Measurements from ENCODE around the gene NCOA6. TPM values are rescaled to one million over a fixed set of nuclear protein-coding genes. Genes with fewer than 3 reads are reported as not detected.

NCOA6 gene
- total RNA-seq, 1 donor from 2014 or later = 14.0 TPM

DNA sequence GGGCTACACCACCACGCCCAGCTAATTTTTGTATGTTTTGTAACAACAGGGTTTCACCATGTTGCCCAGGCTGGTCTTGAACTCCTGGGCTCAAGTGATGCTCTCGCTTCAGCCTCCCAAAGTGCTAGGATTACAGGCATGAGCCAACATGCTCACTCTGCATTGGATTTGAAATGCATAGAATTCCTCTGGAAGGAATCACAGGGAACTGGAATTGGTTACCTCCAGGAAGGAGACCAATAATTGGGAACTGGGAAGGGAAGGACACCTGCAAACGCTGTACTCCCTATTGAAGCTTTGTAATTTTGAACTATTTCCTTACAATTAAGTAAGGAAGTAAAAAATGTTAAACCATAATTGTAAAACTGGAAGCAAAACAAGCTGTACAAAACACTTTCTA, 133.6 kb downstream of the NCOA6 start:
- Histone ChIP-seq H3K27ac (replicated peaks) (no peak overlapping the region), H3K4me3 (no peak overlapping the region), H3K4me1 (peaks cover 8% of the 10 kb centered on the region), H3K9me3 (replicated peaks) (no peaks in the 10 kb centered on the region), H3K36me3 (no peaks in the 10 kb centered on the region), H3K27me3 (ENCODE audit: low read depth) (no peaks in the 10 kb centered on the region)
- intact Hi-C loops (cut with micrococcal nuclease) = no loop called here
- DNase-seq = no peak
- TF ChIP-seq, protein P1, sequence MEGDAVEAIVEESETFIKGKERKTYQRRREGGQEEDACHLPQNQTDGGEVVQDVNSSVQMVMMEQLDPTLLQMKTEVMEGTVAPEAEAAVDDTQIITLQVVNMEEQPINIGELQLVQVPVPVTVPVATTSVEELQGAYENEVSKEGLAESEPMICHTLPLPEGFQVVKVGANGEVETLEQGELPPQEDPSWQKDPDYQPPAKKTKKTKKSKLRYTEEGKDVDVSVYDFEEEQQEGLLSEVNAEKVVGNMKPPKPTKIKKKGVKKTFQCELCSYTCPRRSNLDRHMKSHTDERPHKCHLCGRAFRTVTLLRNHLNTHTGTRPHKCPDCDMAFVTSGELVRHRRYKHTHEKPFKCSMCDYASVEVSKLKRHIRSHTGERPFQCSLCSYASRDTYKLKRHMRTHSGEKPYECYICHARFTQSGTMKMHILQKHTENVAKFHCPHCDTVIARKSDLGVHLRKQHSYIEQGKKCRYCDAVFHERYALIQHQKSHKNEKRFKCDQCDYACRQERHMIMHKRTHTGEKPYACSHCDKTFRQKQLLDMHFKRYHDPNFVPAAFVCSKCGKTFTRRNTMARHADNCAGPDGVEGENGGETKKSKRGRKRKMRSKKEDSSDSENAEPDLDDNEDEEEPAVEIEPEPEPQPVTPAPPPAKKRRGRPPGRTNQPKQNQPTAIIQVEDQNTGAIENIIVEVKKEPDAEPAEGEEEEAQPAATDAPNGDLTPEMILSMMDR (IDR thresholded peaks at IDR 0.05; ENCODE audit: borderline replicate concordance) = no peak

DNA sequence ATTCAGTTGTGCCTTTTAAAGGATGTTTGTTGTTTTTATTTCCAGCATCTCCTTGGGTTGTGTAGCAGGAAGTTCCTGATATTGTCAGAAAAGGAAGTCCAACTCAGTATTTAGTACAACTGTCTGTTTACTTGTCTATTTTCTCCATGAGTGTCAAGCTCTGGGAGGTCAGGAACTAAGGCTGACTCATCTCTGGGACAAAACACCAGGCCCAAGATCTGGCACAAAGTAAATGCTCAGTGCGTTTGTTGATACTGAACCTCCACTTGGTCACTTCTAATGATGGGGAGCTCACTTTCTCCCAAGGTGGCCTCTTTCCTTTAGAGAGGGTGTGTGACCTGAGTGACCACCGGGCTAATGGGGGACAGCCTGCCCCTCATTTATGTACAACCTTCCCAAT, 136.0 kb downstream of the NCOA6 start:
- Histone ChIP-seq H3K4me1 (peaks cover 8% of the 10 kb centered on the region), H3K27me3 (ENCODE audit: low read depth) (no peaks in the 10 kb centered on the region), H3K36me3 (no peaks in the 10 kb centered on the region), H3K27ac (replicated peaks) (no peak overlapping the region), H3K9me3 (replicated peaks) (no peaks in the 10 kb centered on the region), H3K4me3 (no peak overlapping the region)
- TF ChIP-seq, protein P1 (IDR thresholded peaks at IDR 0.05; ENCODE audit: borderline replicate concordance) = no peak
- DNase-seq = no peak
- intact Hi-C loops (cut with micrococcal nuclease) = no loop called here

DNA sequence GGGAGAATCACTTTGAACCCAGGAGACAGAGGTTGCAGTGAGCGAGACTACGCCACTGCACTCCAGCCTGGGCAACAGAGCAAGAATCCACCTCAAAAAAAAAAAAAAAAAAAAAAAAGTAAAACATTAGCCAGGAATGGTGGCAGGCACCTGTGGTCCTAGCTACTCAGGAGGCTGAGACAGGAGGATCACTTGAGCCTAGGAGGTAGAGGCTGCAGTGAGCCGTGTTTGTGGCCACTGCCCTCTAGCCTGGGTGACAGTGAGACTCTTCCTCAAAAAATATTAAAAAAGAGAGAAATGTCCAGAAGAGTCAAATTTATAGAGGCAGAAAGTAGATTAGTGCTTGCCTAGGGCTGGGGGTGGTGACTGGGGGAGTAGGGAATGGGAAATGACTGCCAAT, 141.8 kb downstream of the NCOA6 start:
- Histone ChIP-seq H3K36me3 (no peaks in the 10 kb centered on the region), H3K4me3 (no peak overlapping the region), H3K27me3 (ENCODE audit: low read depth) (no peaks in the 10 kb centered on the region), H3K9me3 (replicated peaks) (no peaks in the 10 kb centered on the region), H3K27ac (replicated peaks) (no peak overlapping the region), H3K4me1 (no peaks in the 10 kb centered on the region)
- TF ChIP-seq, protein P1 (IDR thresholded peaks at IDR 0.05; ENCODE audit: borderline replicate concordance) = no peak
- DNase-seq = no peak
- intact Hi-C loops (cut with micrococcal nuclease) = no loop called here

DNA sequence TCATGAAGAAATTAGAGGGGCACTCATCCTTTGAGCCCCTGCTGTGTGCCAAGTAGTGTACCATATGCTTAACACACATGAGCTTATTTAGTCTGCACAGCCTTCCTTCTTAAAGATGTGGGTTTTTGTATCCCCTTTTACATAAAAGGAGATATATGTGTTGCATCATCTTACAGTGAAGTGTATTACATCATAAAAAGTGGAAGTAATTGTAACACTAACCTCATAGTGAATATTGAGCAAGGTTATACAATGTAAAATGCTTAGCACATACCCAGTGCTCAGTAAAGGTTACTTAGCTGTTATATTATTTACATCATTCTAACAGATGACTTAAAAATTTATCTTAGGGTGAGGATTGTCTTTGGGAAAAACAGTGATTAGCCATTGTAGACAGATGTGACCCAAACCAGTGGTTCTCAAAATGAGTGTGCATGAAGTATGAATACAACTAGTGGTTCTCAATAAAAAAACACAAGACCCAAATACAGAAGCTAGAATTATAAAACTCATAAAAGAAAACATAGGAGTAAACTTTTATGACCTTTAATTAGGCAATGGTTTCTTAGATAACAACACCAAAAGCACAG, 144.8 kb downstream of the NCOA6 start:
- H3K27ac ChIP-seq (replicated peaks) = no peak overlapping the region
- no peaks in the 10 kb centered on the region for H3K9me3 ChIP-seq (replicated peaks)
- H3K4me3 ChIP-seq = no peak overlapping the region
- TF ChIP-seq, protein P1 (IDR thresholded peaks at IDR 0.05; ENCODE audit: borderline replicate concordance) = no peak
- no peaks in the 10 kb centered on the region for H3K36me3 ChIP-seq
- intact Hi-C loops (cut with micrococcal nuclease) = no loop called here
- no peaks in the 10 kb centered on the region for H3K27me3 ChIP-seq (ENCODE audit: low read depth)
- no peak for DNase-seq
- H3K4me1 ChIP-seq = peaks cover 19% of the 10 kb centered on the region

DNA sequence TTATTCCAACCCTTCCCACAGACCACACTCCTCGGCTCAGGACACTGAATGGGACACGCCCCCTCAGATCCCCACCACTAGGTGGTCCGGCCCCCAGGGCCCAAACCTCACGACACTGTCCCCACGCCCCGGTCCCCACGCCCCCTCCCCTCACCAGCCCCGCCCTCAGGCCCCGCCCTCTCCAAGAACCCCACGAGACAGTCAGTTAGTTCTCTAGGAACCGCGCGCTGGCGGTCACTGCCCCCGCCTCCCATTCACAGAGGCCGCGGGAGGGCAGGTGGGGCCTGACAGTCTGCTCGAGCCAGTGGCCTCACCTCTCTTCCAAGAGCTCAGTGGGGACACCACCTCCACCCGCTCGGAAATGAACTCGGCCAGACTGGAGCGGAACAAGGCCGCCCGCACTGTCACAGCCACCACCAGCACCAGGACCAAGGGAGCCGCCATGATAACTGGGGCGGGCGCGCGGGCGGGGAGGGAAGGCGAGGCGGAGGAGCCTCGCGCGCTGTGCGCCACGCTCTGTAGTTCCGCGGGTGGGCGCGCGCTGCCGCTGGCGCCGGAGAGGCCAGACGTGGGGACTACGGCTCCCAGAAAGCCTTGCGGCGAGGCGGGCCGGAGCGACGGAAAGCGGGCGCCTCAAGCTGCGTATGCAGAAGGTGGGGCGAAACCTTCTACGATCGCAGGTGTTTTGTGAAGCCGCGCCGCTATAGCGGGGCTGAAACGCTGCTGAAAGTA, 148.6 kb downstream of the NCOA6 start, which contains the start of gene PIGU:
Gene PIGU, minus strand, starts transcription at position 451 of the 732 bp plus-strand sequence. Its CDS starts 7 bp downstream, at position 444.
- intact Hi-C loops (cut with micrococcal nuclease) = no loop called here
- no peaks in the 10 kb centered on the region for H3K9me3 ChIP-seq (replicated peaks)

More for the DNA sequence above, 148.6 kb downstream of the NCOA6 start, which contains the start of gene PIGU:
- no peaks in the 10 kb centered on the region for H3K27me3 ChIP-seq (ENCODE audit: low read depth)
- peak; percentile 95 for DNase-seq
- TF ChIP-seq, protein P1 (IDR thresholded peaks at IDR 0.05; ENCODE audit: borderline replicate concordance) = peak; percentile 56
- no peaks in the 10 kb centered on the region for H3K36me3 ChIP-seq
- peaks cover 21% of the 10 kb centered on the region for H3K4me1 ChIP-seq
- H3K27ac ChIP-seq (replicated peaks) = peak within 1 kb of the TSS; percentile 82
- H3K4me3 ChIP-seq = peak within 1 kb of the TSS; percentile 79

Data from left ventricle myocardium inferior (tissue), 1 donor.